AG04450 (cell line): Measurements from ENCODE around the gene LRCOL1. TPM values are rescaled to one million over a fixed set of nuclear protein-coding genes. Genes with fewer than 3 reads are reported as not detected.

Experiments
- CTCF ChIA-PET: fragments of 300-600, 350-600 bp; formaldehyde crosslinking; extraction: SDS; loops from one replicate; lab custom pipeline; 2022; ENCODE audit warnings: antibody characterized with exemption, inconsistent platforms; lab: Charles Lee
- POLR2A ChIA-PET: fragments of 350-600 bp; formaldehyde crosslinking; extraction: SDS; loops from one replicate; lab custom pipeline; 2021; ENCODE audit warnings: antibody characterized with exemption, inconsistent platforms; lab: Yijun Ruan, JAX
- DNase-seq: peaks from one replicate; pipeline ENCODE4 v3.0.0-alpha.2; 2011; ENCODE audit warnings: low read depth, low spot score
- H3K27ac ChIP-seq: one replicate; pipeline ENCODE4 v1.5.1; 2012; ENCODE audit warnings: low read depth, low read length, control low read depth
- H3K27me3 ChIP-seq: one replicate; pipeline ENCODE4 v1.6.0; 2012; ENCODE audit warnings: low read length; ENCODE audit not compliant: control insufficient read depth, insufficient read depth
- H3K4me3 ChIP-seq: 2 replicates; pipeline ENCODE4 v1.5.1; 2011; ENCODE audit warnings: mild to moderate bottlenecking, low read depth, low read length, control low read depth
- H3K9me3 ChIP-seq: 2 replicates; pipeline ENCODE4 v1.5.1; 2012; ENCODE audit warnings: low read length; ENCODE audit not compliant: control insufficient read depth, insufficient read depth
- CTCF ChIP-seq: IDR thresholded peaks from 2 replicates; pipeline ENCODE4 v1.5.1; 2011; ENCODE audit warnings: low read depth, low read length, control low read depth, inconsistent platforms
- polyA plus RNA-seq: library from polyadenylated mRNA; depleted of rRNA; stranded (reverse); fragments of >200 nt; gene quantifications from 2 replicates; pipeline ENCODE4 v1.2.3, GENCODE V29; 2011

The LRCOL1 gene
- polyA plus RNA-seq, 1 experiment: 0.11 TPM

DNA sequence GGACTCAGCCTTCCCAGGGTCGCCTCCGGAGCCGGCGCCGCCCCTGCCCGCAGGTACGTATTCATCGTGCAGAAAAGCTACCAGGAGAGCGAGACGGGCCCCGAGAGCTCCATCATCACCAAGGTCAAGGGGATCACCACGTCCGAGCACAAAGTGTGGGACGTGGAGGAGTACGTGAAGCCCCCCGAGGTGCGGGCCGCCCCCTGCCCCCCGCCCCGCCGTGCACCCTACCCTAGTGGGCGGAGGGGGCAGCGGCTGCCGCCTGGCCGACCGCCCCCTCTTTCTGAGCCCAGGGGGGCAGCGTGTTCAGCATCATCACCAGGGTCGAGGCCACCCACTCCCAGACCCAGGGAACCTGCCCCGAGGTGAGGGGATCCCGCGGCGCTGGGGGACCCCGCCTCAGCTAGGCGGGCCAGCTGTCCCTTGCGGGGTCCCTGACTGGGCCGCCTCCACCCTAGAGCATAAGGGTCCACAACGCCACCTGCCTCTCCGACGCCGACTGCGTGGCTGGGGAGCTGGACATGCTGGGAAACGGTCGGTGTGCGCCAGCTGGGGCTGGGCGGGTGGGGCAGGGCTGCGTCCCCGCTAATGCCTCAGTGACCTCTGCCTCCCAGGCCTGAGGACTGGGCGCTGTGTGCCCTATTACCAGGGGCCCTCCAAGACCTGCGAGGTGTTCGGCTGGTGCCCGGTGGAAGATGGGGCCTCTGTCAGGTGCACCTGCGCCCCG, 9.2 kb upstream of the LRCOL1 start:
- no peak for DNase-seq
- Histone ChIP-seq H3K9me3 (peaks cover 24% of the 10 kb centered on the region), H3K27me3 (peaks cover 40% of the 10 kb centered on the region), H3K27ac (no peak overlapping the region), H3K4me3 (no peak overlapping the region)
- TF ChIP-seq CTCF: no peak
- ChIA-PET CTCF (interaction anchor here (3.1 kb wide), 1 partner anchor 19 kb away, joined by 15 read pairs; no protein-coding TSS in a partner anchor), POLR2A (no interaction called here)

DNA sequence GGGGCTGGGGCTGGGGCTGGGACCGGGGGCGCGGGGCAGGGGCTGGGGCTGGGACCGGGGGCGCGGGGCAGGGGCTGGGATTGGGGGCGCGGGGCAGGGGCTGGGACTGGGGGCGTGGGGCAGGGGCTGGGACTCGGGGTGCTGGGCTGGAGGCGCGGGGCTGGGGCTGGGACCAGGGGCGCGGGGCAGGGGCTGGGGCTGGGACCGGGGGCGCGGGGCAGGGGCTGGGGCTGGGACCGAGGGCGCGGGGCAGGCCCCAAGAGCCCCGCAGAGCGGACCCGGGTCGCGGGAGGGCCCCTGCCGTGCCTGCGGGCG, 8.6 kb upstream of the LRCOL1 start:
- DNase-seq: no peak
- Histone ChIP-seq H3K9me3 (peaks cover 24% of the 10 kb centered on the region), H3K27me3 (peaks cover 43% of the 10 kb centered on the region), H3K27ac (no peak overlapping the region), H3K4me3 (no peak overlapping the region)
- CTCF ChIA-PET: interaction anchor here (3.1 kb wide), 1 partner anchor 20 kb away, joined by 15 read pairs; no protein-coding TSS in a partner anchor
- POLR2A ChIA-PET: no interaction called here
- TF ChIP-seq CTCF: no peak

DNA sequence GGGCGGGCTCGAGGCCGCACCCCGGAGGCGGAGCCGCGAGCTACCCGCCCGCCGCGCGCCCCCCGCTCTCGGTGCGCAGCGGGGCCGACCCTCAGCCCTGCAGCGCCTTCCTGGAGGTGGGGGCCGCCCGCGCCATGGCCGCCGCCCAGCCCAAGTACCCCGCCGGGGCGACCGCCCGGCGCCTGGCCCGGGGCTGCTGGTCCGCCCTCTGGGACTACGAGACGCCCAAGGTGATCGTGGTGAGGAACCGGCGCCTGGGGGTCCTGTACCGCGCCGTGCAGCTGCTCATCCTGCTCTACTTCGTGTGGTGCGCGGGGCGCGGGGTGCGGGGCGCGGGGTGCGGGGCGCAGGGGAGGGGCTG, 8.3 kb upstream of the LRCOL1 start, which contains the start of gene P2RX2:
Gene P2RX2 (plus strand): TSS at position 94 of the 361 bp plus-strand sequence. CDS start 41 bp downstream, at position 135.
- Histone ChIP-seq H3K9me3 (peaks cover 24% of the 10 kb centered on the region), H3K27ac (no peak within 1 kb of the TSS), H3K4me3 (no peak within 1 kb of the TSS), H3K27me3 (peaks cover 43% of the 10 kb centered on the region)
- DNase-seq: no peak
- ChIA-PET CTCF (interaction anchor here (3.1 kb wide), 1 partner anchor 20 kb away, joined by 15 read pairs; no protein-coding TSS in a partner anchor), POLR2A (no interaction called here)
- TF ChIP-seq CTCF: no peak

DNA sequence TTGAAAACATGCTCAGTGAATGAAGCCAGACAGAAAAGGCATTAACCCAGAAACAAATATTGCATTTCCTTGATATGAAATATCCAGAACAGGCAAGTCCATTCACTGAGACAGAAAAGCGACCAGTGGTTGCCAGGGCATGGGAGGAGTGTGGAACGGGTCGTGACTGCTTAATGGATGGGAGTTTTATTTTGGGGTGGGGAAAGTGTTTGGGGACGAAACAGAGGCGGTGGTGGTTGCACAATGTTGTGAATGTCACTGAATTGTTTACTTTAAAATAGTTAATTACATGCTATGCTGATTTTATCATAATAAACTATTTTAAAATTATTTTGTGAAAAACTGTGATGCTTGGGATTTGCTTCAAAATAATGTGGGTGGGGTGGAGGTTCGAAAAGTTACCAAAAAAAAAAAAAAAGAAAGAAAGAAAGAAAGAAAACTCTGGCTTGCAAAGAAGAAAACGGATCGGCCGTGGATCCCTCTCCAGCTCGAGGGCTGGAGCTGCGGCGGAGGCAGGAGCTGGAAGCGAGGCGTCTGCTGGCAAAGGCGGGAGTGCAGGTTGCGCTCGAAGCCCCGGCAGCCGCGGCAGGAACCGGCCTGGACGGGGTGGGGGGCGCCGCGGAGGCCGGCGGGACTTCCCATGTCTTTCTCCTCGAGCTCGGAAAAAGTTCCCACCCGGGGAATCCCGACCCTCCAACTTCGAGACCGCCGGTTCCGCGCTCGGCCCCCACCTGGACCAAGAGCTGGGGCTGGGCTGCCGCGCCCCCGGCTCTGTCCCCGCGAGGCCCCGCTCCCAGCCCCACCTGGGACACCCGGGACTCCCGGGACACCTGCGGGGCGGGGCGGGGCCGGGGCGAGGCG, 7.7 kb upstream of the LRCOL1 start:
- ChIA-PET POLR2A (interaction anchor here (0.5 kb wide), 1 partner anchor 397 kb away, joined by 15 read pairs; no protein-coding TSS in a partner anchor), CTCF (interaction anchor here (2.1 to 5.1 kb wide), 3 partner anchors 17 to 203 kb away, joined by 9 to 59 read pairs (median 15); no protein-coding TSS in a partner anchor)
- H3K27me3 ChIP-seq: peaks cover 43% of the 10 kb centered on the region
- DNase-seq: no peak
- no peak for TF ChIP-seq CTCF
- no peak overlapping the region for H3K4me3 ChIP-seq
- peaks cover 24% of the 10 kb centered on the region for H3K9me3 ChIP-seq
- no peak overlapping the region for H3K27ac ChIP-seq
